Activated naive CD8-positive, alpha-beta T cell treated with anti-CD3 and anti-CD28 coated beads, Interleukin-2, amount 10 ng/mL, durations not matched to agents 7 days and 5 days (primary cell): Measurements from ENCODE around the gene FAM111A. TPM values are rescaled to one million over a fixed set of nuclear protein-coding genes. Genes with fewer than 3 reads are reported as not detected.
A peak's percentile ranks its signal among the peaks of the same experiment; 100 is the strongest.

Source experiments
- ATAC-seq: fragments of 150-1000 bp; cut with Tn5 transposase; one replicate; pipeline ENCODE4 v1.10.0; 2021; ENCODE audit warnings: low read depth, moderate library complexity
- POLR2A ChIA-PET: fragments of 350-600 bp; sonication (Branson Sonifier 250); formaldehyde crosslinking; loops from one replicate; lab custom pipeline; 2021; ENCODE audit warnings: antibody characterized with exemption; lab: Charles Lee
- DNase-seq: peaks from one replicate; pipeline ENCODE4 v3.0.0; 2021
- H3K27ac Mint-ChIP-seq: one replicate; pipeline ENCODE4 v1.8.0; 2022; ENCODE audit warnings: mild to moderate bottlenecking, mixed read lengths
- H3K27me3 Mint-ChIP-seq: one replicate; pipeline ENCODE4 v1.8.0; 2022; ENCODE audit warnings: mild to moderate bottlenecking, moderate library complexity, mixed read lengths
- H3K36me3 Mint-ChIP-seq: one replicate; pipeline ENCODE4 v1.8.0; 2021; ENCODE audit warnings: mild to moderate bottlenecking, mixed read lengths
- H3K4me1 Mint-ChIP-seq: one replicate; pipeline ENCODE4 v1.8.0; 2021; ENCODE audit warnings: mixed read lengths
- H3K4me3 Mint-ChIP-seq: one replicate; pipeline ENCODE4 v1.8.0; 2022; ENCODE audit warnings: mild to moderate bottlenecking, moderate library complexity, mixed read lengths
- H3K9me3 Mint-ChIP-seq: one replicate; pipeline ENCODE4 v1.8.0; 2021; ENCODE audit warnings: mixed read lengths
- total RNA-seq, 2 experiments: library from RNA; stranded (reverse); gene quantifications; one replicate each; pipeline ENCODE4 v1.2.3, GENCODE V29; 2021

Gene FAM111A
- total RNA-seq, 2 experiments from 2014 or later = 147 to 153 TPM

GRCh38 chr11:59176330-59176729, 33.7 kb downstream of the FAM111A start:
- H3K27ac Mint-ChIP-seq = no peak overlapping the region
- DNase-seq = no peak
- ATAC-seq = no peak
- peaks cover 38% of the 10 kb centered on the region for H3K27me3 Mint-ChIP-seq
- H3K36me3 Mint-ChIP-seq = no peaks in the 10 kb centered on the region
- H3K4me3 Mint-ChIP-seq = no peak overlapping the region
- H3K9me3 Mint-ChIP-seq = peaks cover 3% of the 10 kb centered on the region
- POLR2A ChIA-PET = no interaction called here
- peaks cover 6% of the 10 kb centered on the region for H3K4me1 Mint-ChIP-seq

GRCh38 chr11:59178402-59178801, 35.7 kb downstream of the FAM111A start:
- peaks cover 3% of the 10 kb centered on the region for H3K9me3 Mint-ChIP-seq
- POLR2A ChIA-PET = no interaction called here

GRCh38 chr11:59179121-59179520, 36.5 kb downstream of the FAM111A start:
- Mint-ChIP-seq H3K27me3 (peaks cover 23% of the 10 kb centered on the region), H3K36me3 (no peaks in the 10 kb centered on the region), H3K4me1 (no peaks in the 10 kb centered on the region), H3K9me3 (peaks cover 3% of the 10 kb centered on the region), H3K27ac (no peak overlapping the region), H3K4me3 (no peak overlapping the region)
- DNase-seq = no peak
- ATAC-seq = no peak
- POLR2A ChIA-PET = no interaction called here

More at GRCh38 chr11:59178402-59178801, 35.7 kb downstream of the FAM111A start:
- H3K4me3 Mint-ChIP-seq = no peak overlapping the region
- H3K4me1 Mint-ChIP-seq = no peaks in the 10 kb centered on the region
- H3K36me3 Mint-ChIP-seq = no peaks in the 10 kb centered on the region
- H3K27ac Mint-ChIP-seq = no peak overlapping the region
- H3K27me3 Mint-ChIP-seq = peaks cover 29% of the 10 kb centered on the region
- no peak for DNase-seq
- no peak for ATAC-seq

- ATAC-seq (no peak), DNase-seq (no peak)
- Mint-ChIP-seq H3K27me3 (peaks cover 14% of the 10 kb centered on the region), H3K9me3 (peaks cover 3% of the 10 kb centered on the region), H3K27ac (no peak overlapping the region), H3K4me3 (no peak overlapping the region), H3K36me3 (no peaks in the 10 kb centered on the region), H3K4me1 (no peaks in the 10 kb centered on the region)
- POLR2A ChIA-PET = no interaction called here
Observed at GRCh38 chr11:59180168-59180776, 37.6 kb downstream of the FAM111A start.

- Mint-ChIP-seq H3K9me3 (peaks cover 3% of the 10 kb centered on the region), H3K4me3 (no peak overlapping the region), H3K36me3 (no peaks in the 10 kb centered on the region), H3K27ac (no peak overlapping the region), H3K4me1 (no peaks in the 10 kb centered on the region), H3K27me3 (peaks cover 7% of the 10 kb centered on the region)
- POLR2A ChIA-PET = no interaction called here
- DNase-seq = no peak
- no peak for ATAC-seq
Observed at GRCh38 chr11:59180907-59181306, 38.3 kb downstream of the FAM111A start.

- POLR2A ChIA-PET = no interaction called here
- peaks cover 4% of the 10 kb centered on the region for H3K27me3 Mint-ChIP-seq
- ATAC-seq (no peak), DNase-seq (no peak)
- H3K4me1 Mint-ChIP-seq = no peaks in the 10 kb centered on the region
- H3K4me3 Mint-ChIP-seq = no peak overlapping the region
- peaks cover 3% of the 10 kb centered on the region for H3K9me3 Mint-ChIP-seq
- no peak overlapping the region for H3K27ac Mint-ChIP-seq
- H3K36me3 Mint-ChIP-seq = no peaks in the 10 kb centered on the region
Observed at GRCh38 chr11:59181746-59182456, 39.2 kb downstream of the FAM111A start.

GRCh38 chr11:59182457-59183151, 39.9 kb downstream of the FAM111A start:
- DNase-seq (no peak), ATAC-seq (no peak)
- POLR2A ChIA-PET = no interaction called here
- H3K36me3 Mint-ChIP-seq = no peaks in the 10 kb centered on the region
- H3K4me1 Mint-ChIP-seq = no peaks in the 10 kb centered on the region
- H3K9me3 Mint-ChIP-seq = peaks cover 3% of the 10 kb centered on the region
- no peak overlapping the region for H3K4me3 Mint-ChIP-seq
- peaks cover 8% of the 10 kb centered on the region for H3K27me3 Mint-ChIP-seq
- no peak overlapping the region for H3K27ac Mint-ChIP-seq

GRCh38 chr11:59183771-59184170, 41.1 kb downstream of the FAM111A start:
- ATAC-seq = no peak
- Mint-ChIP-seq H3K36me3 (no peaks in the 10 kb centered on the region), H3K4me3 (no peak overlapping the region), H3K9me3 (peaks cover 3% of the 10 kb centered on the region), H3K4me1 (peaks cover 2% of the 10 kb centered on the region), H3K27me3 (peaks cover 11% of the 10 kb centered on the region), H3K27ac (no peak overlapping the region)
- no peak for DNase-seq
- POLR2A ChIA-PET = no interaction called here

- POLR2A ChIA-PET = no interaction called here
- DNase-seq = no peak
- no peaks in the 10 kb centered on the region for H3K36me3 Mint-ChIP-seq
- H3K27ac Mint-ChIP-seq = no peak overlapping the region
- no peak for ATAC-seq
- H3K27me3 Mint-ChIP-seq = peaks cover 11% of the 10 kb centered on the region
- H3K9me3 Mint-ChIP-seq = no peaks in the 10 kb centered on the region
- peaks cover 2% of the 10 kb centered on the region for H3K4me1 Mint-ChIP-seq
- H3K4me3 Mint-ChIP-seq = no peak overlapping the region
Observed at GRCh38 chr11:59184691-59185339, 42.2 kb downstream of the FAM111A start.

- no peak for ATAC-seq
- POLR2A ChIA-PET = no interaction called here
- Mint-ChIP-seq H3K4me1 (peaks cover 2% of the 10 kb centered on the region), H3K27ac (no peak overlapping the region), H3K9me3 (no peaks in the 10 kb centered on the region), H3K27me3 (peaks cover 11% of the 10 kb centered on the region), H3K36me3 (no peaks in the 10 kb centered on the region), H3K4me3 (no peak overlapping the region)
- no peak for DNase-seq
Observed at GRCh38 chr11:59185386-59185945, 42.8 kb downstream of the FAM111A start.

GRCh38 chr11:59186130-59186594, 43.5 kb downstream of the FAM111A start:
- Mint-ChIP-seq H3K9me3 (no peaks in the 10 kb centered on the region), H3K4me3 (no peak overlapping the region), H3K27me3 (peaks cover 9% of the 10 kb centered on the region), H3K4me1 (peaks cover 9% of the 10 kb centered on the region), H3K36me3 (no peaks in the 10 kb centered on the region), H3K27ac (no peak overlapping the region)
- DNase-seq (peak; percentile 63), ATAC-seq (peak; percentile 47)
- POLR2A ChIA-PET = no interaction called here

- Mint-ChIP-seq H3K4me3 (no peak overlapping the region), H3K27ac (no peak overlapping the region), H3K4me1 (peaks cover 10% of the 10 kb centered on the region), H3K27me3 (peaks cover 9% of the 10 kb centered on the region), H3K9me3 (no peaks in the 10 kb centered on the region), H3K36me3 (no peaks in the 10 kb centered on the region)
- ATAC-seq = no peak
- POLR2A ChIA-PET = no interaction called here
- DNase-seq = no peak
Observed at GRCh38 chr11:59187035-59187434, 44.4 kb downstream of the FAM111A start.

- POLR2A ChIA-PET = no interaction called here
- no peak overlapping the region for H3K27ac Mint-ChIP-seq
- no peak overlapping the region for H3K4me3 Mint-ChIP-seq
- H3K9me3 Mint-ChIP-seq = no peaks in the 10 kb centered on the region
- H3K4me1 Mint-ChIP-seq = peaks cover 10% of the 10 kb centered on the region
- H3K27me3 Mint-ChIP-seq = peaks cover 9% of the 10 kb centered on the region
- no peaks in the 10 kb centered on the region for H3K36me3 Mint-ChIP-seq
- ATAC-seq = no peak
- DNase-seq = no peak
Observed at GRCh38 chr11:59187587-59187986, 44.9 kb downstream of the FAM111A start.
